GM12875 (cell line): ENCODE measurements around the gene AFAP1L2.
"Not testable (repeated sequence)": the region's sequence is repeated elsewhere in the genome, so short reads cannot be mapped to it uniquely, and the experiment has no call there.

Source experiments
- H3K4me3 ChIP-seq: one replicate; pipeline ENCODE4 v1.5.1; 2011; ENCODE audit warnings: low read depth, low read length, control low read depth
- CTCF ChIP-seq: IDR thresholded peaks from 2 replicates; pipeline ENCODE4 v1.5.1; 2011; ENCODE audit warnings: low read depth, mild to moderate bottlenecking, control low read depth, inconsistent platforms, low read length, moderate library complexity, borderline replicate concordance; ENCODE audit not compliant: insufficient read depth

Gene AFAP1L2

GRCh38 chr10:114350751-114351150 lies 53.6 kb downstream of the AFAP1L2 start:
- no peak overlapping the region for H3K4me3 ChIP-seq
- no peak for TF ChIP-seq CTCF

GRCh38 chr10:114349522-114350215 lies 54.6 kb downstream of the AFAP1L2 start:
- H3K4me3 ChIP-seq: no peak overlapping the region
- no peak for TF ChIP-seq CTCF

- not testable (repeated sequence) for H3K4me3 ChIP-seq
These were observed 55.2 kb downstream of the AFAP1L2 start for GRCh38 chr10:114349071-114349470.

GRCh38 chr10:114347791-114348190 lies 56.5 kb downstream of the AFAP1L2 start:
- no peak overlapping the region for H3K4me3 ChIP-seq
- TF ChIP-seq CTCF: no peak

GRCh38 chr10:114347241-114347640 lies 57.1 kb downstream of the AFAP1L2 start:
- H3K4me3 ChIP-seq: no peak overlapping the region
- no peak for TF ChIP-seq CTCF

- TF ChIP-seq CTCF: no peak
- no peak overlapping the region for H3K4me3 ChIP-seq
These were observed 57.9 kb downstream of the AFAP1L2 start for GRCh38 chr10:114346176-114347031.

- no peak for TF ChIP-seq CTCF
These were observed 58.6 kb downstream of the AFAP1L2 start for GRCh38 chr10:114345701-114346100.

More at GRCh38 chr10:114345701-114346100, 58.6 kb downstream of the AFAP1L2 start:
- no peak overlapping the region for H3K4me3 ChIP-seq
